Esophagus squamous epithelium (tissue), 4 donors: Measurements from ENCODE around the gene TNFRSF13B.
"Not testable (repeated sequence)": the region's sequence is repeated elsewhere in the genome, so short reads cannot be mapped to it uniquely, and the experiment has no call there.

Experiments
- POLR2A ChIP-seq, 4 donors: fragments of 450-650 bp; IDR thresholded peaks; one replicate each; pipeline ENCODE4 v1.6.1; 2017; ENCODE audit warnings: antibody characterized with exemption in 4 of 4, mild to moderate bottlenecking in 4 of 4, moderate library complexity in 3 of 4
- TF ChIP-seq, protein P1 (sequence below), 6 experiments: fragments of 450-650 bp in 4 of 6; fragments of 200-600 bp in 2 of 6; sonication (generic) in 2 of 6; IDR thresholded peaks; one replicate each; pipeline ENCODE4 v1.5.1; 2016 to 2019; ENCODE audit warnings: antibody characterized with exemption in 6 of 6, mild to moderate bottlenecking in 4 of 6, moderate library complexity in 4 of 6

DNA sequence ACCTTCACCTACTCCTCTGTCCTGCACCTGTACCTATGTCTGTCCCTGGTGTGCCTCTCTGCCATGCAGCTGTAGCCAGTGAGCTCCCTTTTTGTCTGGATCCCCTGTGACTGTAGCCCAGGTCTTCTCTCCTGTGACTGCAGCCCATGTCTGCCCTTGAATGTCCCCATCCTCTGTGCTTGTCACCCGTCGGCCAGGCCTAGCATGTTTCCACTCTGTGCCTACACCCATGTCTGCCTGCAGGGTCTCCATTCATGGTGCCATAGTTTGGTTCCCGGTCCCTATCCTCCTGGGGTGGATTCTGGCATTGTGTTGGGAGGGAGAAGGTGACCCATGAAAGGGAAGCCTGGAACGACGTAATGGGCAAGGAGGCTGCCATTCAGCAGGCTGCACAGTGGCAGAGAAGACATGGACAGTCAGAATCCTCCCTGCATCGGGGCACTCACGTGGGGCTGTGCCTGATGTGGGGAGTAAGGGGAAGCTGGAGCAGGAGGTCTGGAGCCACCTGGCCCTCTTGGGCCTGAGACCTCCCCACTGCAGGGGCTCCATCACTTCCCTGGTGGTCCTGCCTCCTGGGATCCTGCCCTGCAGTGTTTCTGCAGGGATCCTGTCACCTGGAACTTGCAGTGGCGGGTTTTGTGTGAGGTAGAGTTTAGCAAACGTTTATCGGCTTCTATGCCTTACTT, 74.6 kb downstream of the TNFRSF13B start:
- TF ChIP-seq, protein P1, sequence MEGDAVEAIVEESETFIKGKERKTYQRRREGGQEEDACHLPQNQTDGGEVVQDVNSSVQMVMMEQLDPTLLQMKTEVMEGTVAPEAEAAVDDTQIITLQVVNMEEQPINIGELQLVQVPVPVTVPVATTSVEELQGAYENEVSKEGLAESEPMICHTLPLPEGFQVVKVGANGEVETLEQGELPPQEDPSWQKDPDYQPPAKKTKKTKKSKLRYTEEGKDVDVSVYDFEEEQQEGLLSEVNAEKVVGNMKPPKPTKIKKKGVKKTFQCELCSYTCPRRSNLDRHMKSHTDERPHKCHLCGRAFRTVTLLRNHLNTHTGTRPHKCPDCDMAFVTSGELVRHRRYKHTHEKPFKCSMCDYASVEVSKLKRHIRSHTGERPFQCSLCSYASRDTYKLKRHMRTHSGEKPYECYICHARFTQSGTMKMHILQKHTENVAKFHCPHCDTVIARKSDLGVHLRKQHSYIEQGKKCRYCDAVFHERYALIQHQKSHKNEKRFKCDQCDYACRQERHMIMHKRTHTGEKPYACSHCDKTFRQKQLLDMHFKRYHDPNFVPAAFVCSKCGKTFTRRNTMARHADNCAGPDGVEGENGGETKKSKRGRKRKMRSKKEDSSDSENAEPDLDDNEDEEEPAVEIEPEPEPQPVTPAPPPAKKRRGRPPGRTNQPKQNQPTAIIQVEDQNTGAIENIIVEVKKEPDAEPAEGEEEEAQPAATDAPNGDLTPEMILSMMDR (IDR thresholded peaks at IDR 0.05): not testable (repeated sequence)
- TF ChIP-seq POLR2A (IDR thresholded peaks at IDR 0.05): not testable (repeated sequence)
